Mucosa of stomach (tissue), 1 donor: ENCODE measurements around the gene SPECC1.
"Not testable (repeated sequence)": the region's sequence is repeated elsewhere in the genome, so short reads cannot be mapped to it uniquely, and the experiment has no call there.

ENCODE experiments used
- H3K27me3 ChIP-seq: one replicate; pipeline ENCODE4 v1.7.0; 2013; ENCODE audit warnings: mild to moderate bottlenecking, low read length; ENCODE audit not compliant: control insufficient read depth, insufficient read depth
- H3K36me3 ChIP-seq: one replicate; pipeline ENCODE4 v1.7.0; 2013; ENCODE audit warnings: low read length; ENCODE audit not compliant: control insufficient read depth, insufficient read depth
- H3K4me1 ChIP-seq: one replicate; pipeline ENCODE4 v1.7.0; 2013; ENCODE audit warnings: mild to moderate bottlenecking, low read length; ENCODE audit not compliant: control insufficient read depth, insufficient read depth
- H3K4me3 ChIP-seq: one replicate; pipeline ENCODE4 v1.7.0; 2013; ENCODE audit warnings: low read length
- H3K9ac ChIP-seq: one replicate; pipeline ENCODE4 v1.7.0; 2013; ENCODE audit warnings: mild to moderate bottlenecking, low read length, moderate library complexity
- H3K9me3 ChIP-seq: one replicate; pipeline ENCODE4 v1.7.0; 2013; ENCODE audit warnings: mild to moderate bottlenecking, low read length, moderate library complexity; ENCODE audit not compliant: control insufficient read depth
- donor health status: Pancreatic carcinoma.

The SPECC1 gene

GRCh38 chr17:20092973-20093626 lies 83.9 kb downstream of the SPECC1 start:
- H3K9me3 ChIP-seq, result no peaks in the 10 kb centered on the region
- H3K9ac ChIP-seq, result no peak overlapping the region
- H3K4me3 ChIP-seq, result no peak overlapping the region
- H3K27me3 ChIP-seq, result no peaks in the 10 kb centered on the region
- no peaks in the 10 kb centered on the region for H3K36me3 ChIP-seq
- H3K4me1 ChIP-seq, result no peaks in the 10 kb centered on the region

- Histone ChIP-seq H3K4me1 (no peaks in the 10 kb centered on the region), H3K9ac (no peak overlapping the region), H3K9me3 (no peaks in the 10 kb centered on the region), H3K4me3 (no peak overlapping the region), H3K27me3 (no peaks in the 10 kb centered on the region), H3K36me3 (no peaks in the 10 kb centered on the region)
Measured at GRCh38 chr17:20094777-20095176, 85.6 kb downstream of the SPECC1 start.

GRCh38 chr17:20095336-20096080 lies 86.3 kb downstream of the SPECC1 start:
- Histone ChIP-seq H3K4me3 (no peak overlapping the region), H3K36me3 (no peaks in the 10 kb centered on the region), H3K9ac (no peak overlapping the region), H3K4me1 (no peaks in the 10 kb centered on the region), H3K27me3 (no peaks in the 10 kb centered on the region), H3K9me3 (no peaks in the 10 kb centered on the region)

- Histone ChIP-seq H3K9me3 (no peaks in the 10 kb centered on the region), H3K4me3 (no peak overlapping the region)
Measured at GRCh38 chr17:20096430-20096829, 87.3 kb downstream of the SPECC1 start.

GRCh38 chr17:20097330-20097729 lies 88.2 kb downstream of the SPECC1 start:
- H3K9me3 ChIP-seq, result no peaks in the 10 kb centered on the region
- no peak overlapping the region for H3K4me3 ChIP-seq
- H3K27me3 ChIP-seq, result peaks cover 2% of the 10 kb centered on the region
- H3K9ac ChIP-seq, result no peak overlapping the region
- H3K36me3 ChIP-seq, result no peaks in the 10 kb centered on the region
- H3K4me1 ChIP-seq, result no peaks in the 10 kb centered on the region

More at GRCh38 chr17:20096430-20096829, 87.3 kb downstream of the SPECC1 start:
- H3K36me3 ChIP-seq, result no peaks in the 10 kb centered on the region
- H3K9ac ChIP-seq, result no peak overlapping the region
- no peaks in the 10 kb centered on the region for H3K27me3 ChIP-seq
- no peaks in the 10 kb centered on the region for H3K4me1 ChIP-seq

GRCh38 chr17:20098314-20098713 lies 89.2 kb downstream of the SPECC1 start:
- Histone ChIP-seq H3K27me3 (peaks cover 8% of the 10 kb centered on the region), H3K4me1 (no peaks in the 10 kb centered on the region), H3K9me3 (no peaks in the 10 kb centered on the region), H3K9ac (no peak overlapping the region), H3K36me3 (no peaks in the 10 kb centered on the region), H3K4me3 (no peak overlapping the region)

- H3K4me1 ChIP-seq, H3K9me3 ChIP-seq, H3K27me3 ChIP-seq, H3K9ac ChIP-seq, H3K36me3 ChIP-seq, H3K4me3 ChIP-seq: not testable (repeated sequence)
Measured at GRCh38 chr17:20100806-20101205, 91.6 kb downstream of the SPECC1 start.

- Histone ChIP-seq H3K4me3 (no peak overlapping the region), H3K9ac (no peak overlapping the region), H3K27me3 (peaks cover 8% of the 10 kb centered on the region)
Measured at GRCh38 chr17:20103454-20104446, 94.6 kb downstream of the SPECC1 start.

GRCh38 chr17:20105539-20106280 lies 96.6 kb downstream of the SPECC1 start:
- H3K9me3 ChIP-seq, result no peaks in the 10 kb centered on the region
- H3K27me3 ChIP-seq, result peaks cover 8% of the 10 kb centered on the region
- no peak overlapping the region for H3K9ac ChIP-seq
- no peaks in the 10 kb centered on the region for H3K4me1 ChIP-seq
- no peaks in the 10 kb centered on the region for H3K36me3 ChIP-seq
- no peak overlapping the region for H3K4me3 ChIP-seq

More at GRCh38 chr17:20103454-20104446, 94.6 kb downstream of the SPECC1 start:
- Histone ChIP-seq H3K9me3 (no peaks in the 10 kb centered on the region), H3K4me1 (no peaks in the 10 kb centered on the region), H3K36me3 (no peaks in the 10 kb centered on the region)

- not testable (repeated sequence) for H3K27me3 ChIP-seq, H3K9ac ChIP-seq, H3K4me3 ChIP-seq, H3K9me3 ChIP-seq, H3K36me3 ChIP-seq, H3K4me1 ChIP-seq
Measured at GRCh38 chr17:20106446-20106845, 97.3 kb downstream of the SPECC1 start.

GRCh38 chr17:20109076-20109475 lies 99.9 kb downstream of the SPECC1 start:
- Histone ChIP-seq H3K9ac (no peak overlapping the region), H3K4me1 (no peaks in the 10 kb centered on the region), H3K9me3 (no peaks in the 10 kb centered on the region), H3K36me3 (no peaks in the 10 kb centered on the region), H3K4me3 (no peak overlapping the region), H3K27me3 (no peaks in the 10 kb centered on the region)
